Naive thymus-derived CD4-positive, alpha-beta T cell (primary cell): ENCODE results near the gene RAC3. TPM values are rescaled to one million over a fixed set of nuclear protein-coding genes. Genes with fewer than 3 reads are reported as not detected.
A peak's percentile ranks its signal among the peaks of the same experiment; 100 is the strongest.

ENCODE experiments used
- ATAC-seq: fragments of 150-1000 bp; cut with Tn5 transposase; 2 replicates; pipeline ENCODE4 v1.10.0; 2021; ENCODE audit warnings: mild to moderate bottlenecking, moderate library complexity
- CTCF ChIA-PET: fragments of 350-600 bp; sonication (Branson Sonifier 250); formaldehyde crosslinking; loops from one replicate; lab custom pipeline; 2021; ENCODE audit warnings: antibody characterized with exemption; lab: Charles Lee
- POLR2A ChIA-PET: fragments of 350-600 bp; sonication (Branson Sonifier 250); formaldehyde crosslinking; loops from one replicate; lab custom pipeline; 2021; ENCODE audit warnings: antibody characterized with exemption, inconsistent platforms; lab: Charles Lee
- DNase-seq, 9 donors: peaks; one replicate each; pipeline versions ENCODE4 v3.0.0 to v3.0.0-alpha.2; 2020 to 2022; ENCODE audit warnings: mixed read lengths in 1 of 9
- H3K27ac ChIP-seq: one replicate; pipeline ENCODE4 v1.7.0; 2013; ENCODE audit warnings: mild to moderate bottlenecking, low read depth, low read length, moderate library complexity
- H3K27me3 ChIP-seq, 2 donors: one replicate each; pipeline ENCODE4 v1.7.0; 2013; ENCODE audit warnings: low read length in 2 of 2, mild to moderate bottlenecking in 2 of 2, moderate library complexity in 2 of 2; ENCODE audit not compliant: control insufficient read depth in 2 of 2, insufficient read depth in 2 of 2
- H3K36me3 ChIP-seq, 3 experiments: 1 replicate in 2 of 3; 2 replicates in 1 of 3; pipeline ENCODE4 v1.7.0; 2013; ENCODE audit warnings: low read length in 3 of 3, mild to moderate bottlenecking in 3 of 3, moderate library complexity in 1 of 3; ENCODE audit not compliant: insufficient read depth in 3 of 3, control insufficient read depth in 2 of 3
- H3K4me1 ChIP-seq, 2 donors: one replicate each; pipeline ENCODE4 v1.7.0; 2013; ENCODE audit warnings: low read length in 2 of 2, mild to moderate bottlenecking in 2 of 2, moderate library complexity in 1 of 2; ENCODE audit not compliant: control insufficient read depth in 2 of 2, insufficient read depth in 2 of 2
- H3K4me3 ChIP-seq: 2 replicates; pipeline ENCODE4 v1.7.0; 2013; ENCODE audit warnings: mild to moderate bottlenecking, low read length
- H3K9me3 ChIP-seq, 3 experiments: 1 replicate in 2 of 3; 2 replicates in 1 of 3; pipeline ENCODE4 v1.7.0; 2013; ENCODE audit warnings: low read length in 3 of 3; ENCODE audit not compliant: control insufficient read depth in 2 of 3
- H3K27ac Mint-ChIP-seq, 9 donors: one replicate each; pipeline ENCODE4 v1.8.0; 2020 to 2022; ENCODE audit warnings: mixed read lengths in 9 of 9, mild to moderate bottlenecking in 8 of 9, moderate library complexity in 5 of 9, inconsistent platforms in 2 of 9
- H3K27me3 Mint-ChIP-seq, 5 donors: one replicate each; pipeline ENCODE4 v1.8.0; 2021 to 2022; ENCODE audit warnings: mixed read lengths in 5 of 5, mild to moderate bottlenecking in 1 of 5
- H3K36me3 Mint-ChIP-seq, 5 donors: one replicate each; pipeline ENCODE4 v1.8.0; 2020 to 2022; ENCODE audit warnings: mixed read lengths in 5 of 5, mild to moderate bottlenecking in 3 of 5, inconsistent platforms in 1 of 5
- H3K4me1 Mint-ChIP-seq, 7 donors: one replicate each; pipeline ENCODE4 v1.8.0; 2020 to 2022; ENCODE audit warnings: mixed read lengths in 7 of 7, mild to moderate bottlenecking in 3 of 7, inconsistent platforms in 1 of 7
- H3K4me3 Mint-ChIP-seq, 10 donors: one replicate each; pipeline ENCODE4 v1.8.0; 2020 to 2022; ENCODE audit warnings: mild to moderate bottlenecking in 10 of 10, mixed read lengths in 10 of 10, moderate library complexity in 6 of 10, inconsistent platforms in 2 of 10
- H3K9me3 Mint-ChIP-seq, 11 donors: one replicate each; pipeline ENCODE4 v1.8.0; 2020 to 2022; ENCODE audit warnings: mixed read lengths in 11 of 11, mild to moderate bottlenecking in 4 of 11, inconsistent platforms in 1 of 11, moderate library complexity in 1 of 11
- intact Hi-C, 2 donors: fragments of 100-400 bp; cut with micrococcal nuclease; formaldehyde crosslinking; loops; one replicate each; pipeline ENCODE4 v1.15.1; 2023
- polyA plus RNA-seq, 2 donors: library from polyadenylated mRNA; unstranded; fragments of 300-500 nt; fragmentation: Illumina TruSeq; gene quantifications; one replicate each; pipeline ENCODE4 v1.2.3, GENCODE V29; 2021
- total RNA-seq, 6 experiments: library from RNA in 5 of 6; stranded (reverse) in 5 of 6; gene quantifications; 1 replicate in 5 of 6; 2 replicates in 1 of 6; pipeline ENCODE4 v1.2.3 and lab custom pipeline; 2021 to 2026

Gene RAC3
- total and polyA plus RNA-seq, 7 experiments from 2014 or later: 1.3 to 8.5 (median 2.1) TPM; not detected in 2

GRCh38 chr17:82076785-82077591, 45.5 kb downstream of the RAC3 start:
- Mint-ChIP-seq H3K27ac (peak overlapping the region in 1 of 9 donors; percentile 56), H3K36me3 (peaks cover 0 to 8% (median 0%) of the 10 kb centered on the region in 5 donors), H3K4me3 (no peak overlapping the region), H3K27me3 (peaks cover 0 to 7% (median 0%) of the 10 kb centered on the region in 5 donors), H3K4me1 (no peaks in the 10 kb centered on the region), H3K9me3 (no peaks in the 10 kb centered on the region)
- no peak for DNase-seq
- CTCF ChIA-PET: interaction anchor here (0.6 to 1.0 kb wide), 2 partner anchors 39 to 366 kb away, joined by 4 to 6 read pairs; partner anchors contain the start of gene DCXR
- H3K4me1 ChIP-seq: no peaks in the 10 kb centered on the region
- no peak for ATAC-seq
- POLR2A ChIA-PET: interaction anchor here (0.7 kb wide), 1 partner anchor 409 kb away, joined by 5 read pairs; no protein-coding TSS in a partner anchor
- peaks cover 0 to 36% (median under 1%) of the 10 kb centered on the region in 3 experiments for H3K36me3 ChIP-seq
- H3K27me3 ChIP-seq: no peaks in the 10 kb centered on the region
- H3K27ac ChIP-seq: no peak overlapping the region
- H3K4me3 ChIP-seq: no peak overlapping the region
- no peaks in the 10 kb centered on the region for H3K9me3 ChIP-seq
- intact Hi-C loops: no loop called here

GRCh38 chr17:82077617-82078358, 46.3 kb downstream of the RAC3 start:
- intact Hi-C loops: no loop called here
- Mint-ChIP-seq H3K4me1 (no peaks in the 10 kb centered on the region), H3K4me3 (no peak overlapping the region), H3K36me3 (peaks cover 0 to 8% (median 0%) of the 10 kb centered on the region in 5 donors), H3K9me3 (no peaks in the 10 kb centered on the region), H3K27ac (no peak overlapping the region), H3K27me3 (peaks cover 0 to 4% (median 0%) of the 10 kb centered on the region in 5 donors)
- ATAC-seq: no peak
- ChIA-PET POLR2A (no interaction called here), CTCF (no interaction called here)
- H3K27me3 ChIP-seq: no peaks in the 10 kb centered on the region
- H3K4me1 ChIP-seq: no peaks in the 10 kb centered on the region
- no peaks in the 10 kb centered on the region for H3K9me3 ChIP-seq
- no peak overlapping the region for H3K27ac ChIP-seq
- no peak for DNase-seq
- H3K4me3 ChIP-seq: no peak overlapping the region
- H3K36me3 ChIP-seq: peaks cover 0 to 44% (median 4%) of the 10 kb centered on the region in 3 experiments

GRCh38 chr17:82078433-82078832, 47.0 kb downstream of the RAC3 start:
- Mint-ChIP-seq H3K36me3 (peaks cover 0 to 12% (median 0%) of the 10 kb centered on the region in 5 donors), H3K27ac (no peak overlapping the region), H3K9me3 (no peaks in the 10 kb centered on the region), H3K4me1 (no peaks in the 10 kb centered on the region), H3K27me3 (no peaks in the 10 kb centered on the region), H3K4me3 (no peak overlapping the region)
- H3K4me1 ChIP-seq: no peaks in the 10 kb centered on the region
- intact Hi-C loops: no loop called here
- DNase-seq (no peak), ATAC-seq (no peak)
- H3K36me3 ChIP-seq: peaks cover 0 to 51% (median 4%) of the 10 kb centered on the region in 3 experiments
- H3K4me3 ChIP-seq: no peak overlapping the region
- H3K27ac ChIP-seq: no peak overlapping the region
- POLR2A ChIA-PET: no interaction called here
- no peaks in the 10 kb centered on the region for H3K27me3 ChIP-seq
- CTCF ChIA-PET: no interaction called here
- H3K9me3 ChIP-seq: no peaks in the 10 kb centered on the region

DNA sequence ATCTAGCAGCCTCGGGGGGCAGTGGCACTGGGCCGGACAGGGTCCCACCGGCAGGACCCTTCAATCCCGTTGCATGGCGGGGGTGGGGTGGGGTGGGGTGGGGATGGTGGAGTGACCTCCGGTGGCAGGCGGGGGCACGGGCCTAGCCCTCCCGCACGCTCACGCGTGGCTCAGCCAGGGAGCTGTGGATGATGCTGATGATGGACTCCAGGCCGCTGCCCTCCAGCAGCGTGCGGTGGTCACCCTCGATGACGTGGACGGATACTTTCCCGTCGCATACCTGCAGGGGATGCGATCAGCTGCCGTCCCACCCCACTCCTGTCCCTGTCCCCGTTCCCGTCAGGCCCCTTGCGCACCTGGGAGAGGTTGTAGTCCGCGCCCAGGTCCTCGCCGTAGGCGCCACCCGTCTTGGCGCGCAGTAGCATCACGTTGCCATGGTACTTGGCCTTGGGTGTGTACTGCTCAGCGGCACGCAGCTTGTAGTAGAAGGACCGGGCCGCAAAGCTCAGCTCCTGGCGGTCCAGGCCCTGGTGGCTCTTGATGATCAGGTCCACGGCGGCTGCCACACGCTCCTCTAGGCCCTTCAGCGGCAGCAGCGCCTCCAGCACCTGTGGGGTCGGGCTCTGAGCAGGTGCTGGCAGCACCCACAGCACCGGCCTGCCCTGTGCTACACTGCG, 47.7 kb downstream of the RAC3 start:
- Mint-ChIP-seq H3K27ac (no peak overlapping the region), H3K9me3 (no peaks in the 10 kb centered on the region), H3K4me3 (no peak overlapping the region), H3K27me3 (no peaks in the 10 kb centered on the region), H3K36me3 (peaks cover 0 to 14% (median 0%) of the 10 kb centered on the region in 5 donors), H3K4me1 (no peaks in the 10 kb centered on the region)
- Histone ChIP-seq H3K27me3 (no peaks in the 10 kb centered on the region), H3K4me3 (no peak overlapping the region), H3K4me1 (no peaks in the 10 kb centered on the region), H3K27ac (no peak overlapping the region), H3K9me3 (no peaks in the 10 kb centered on the region), H3K36me3 (peaks cover 0 to 58% (median 4%) of the 10 kb centered on the region in 3 experiments)
- ChIA-PET POLR2A (no interaction called here), CTCF (no interaction called here)
- DNase-seq (no peak), ATAC-seq (no peak)
- intact Hi-C loops: no loop called here

- intact Hi-C loops: no loop called here
- H3K4me1 Mint-ChIP-seq: no peaks in the 10 kb centered on the region
- H3K27me3 ChIP-seq: no peaks in the 10 kb centered on the region
- ChIA-PET POLR2A (no interaction called here), CTCF (no interaction called here)
- ATAC-seq (no peak), DNase-seq (no peak)
- no peak overlapping the region for H3K4me3 ChIP-seq
- H3K27ac Mint-ChIP-seq: no peak overlapping the region
- H3K36me3 ChIP-seq: peaks cover 0 to 68% (median 4%) of the 10 kb centered on the region in 3 experiments
- H3K9me3 ChIP-seq: no peaks in the 10 kb centered on the region
- H3K9me3 Mint-ChIP-seq: no peaks in the 10 kb centered on the region
- peaks cover 0 to 14% (median 0%) of the 10 kb centered on the region in 5 donors for H3K36me3 Mint-ChIP-seq
- H3K4me3 Mint-ChIP-seq: no peak overlapping the region
- no peaks in the 10 kb centered on the region for H3K27me3 Mint-ChIP-seq
- H3K4me1 ChIP-seq: no peaks in the 10 kb centered on the region
- no peak overlapping the region for H3K27ac ChIP-seq
Measured at GRCh38 chr17:82080048-82080788, 48.7 kb downstream of the RAC3 start.

- intact Hi-C loops: no loop called here
- no peak overlapping the region for H3K4me3 Mint-ChIP-seq
- CTCF ChIA-PET: no interaction called here
Measured at GRCh38 chr17:82080789-82081464, 49.4 kb downstream of the RAC3 start.

More at GRCh38 chr17:82080789-82081464, 49.4 kb downstream of the RAC3 start:
- no peaks in the 10 kb centered on the region for H3K4me1 ChIP-seq
- peaks cover 0 to 14% (median 0%) of the 10 kb centered on the region in 5 donors for H3K36me3 Mint-ChIP-seq
- H3K4me3 ChIP-seq: no peak overlapping the region
- DNase-seq: no peak
- H3K4me1 Mint-ChIP-seq: no peaks in the 10 kb centered on the region
- H3K36me3 ChIP-seq: peaks cover 0 to 76% (median 4%) of the 10 kb centered on the region in 3 experiments
- H3K27me3 Mint-ChIP-seq: no peaks in the 10 kb centered on the region
- no peaks in the 10 kb centered on the region for H3K27me3 ChIP-seq
- no peaks in the 10 kb centered on the region for H3K9me3 Mint-ChIP-seq
- H3K27ac ChIP-seq: no peak overlapping the region
- no peak overlapping the region for H3K27ac Mint-ChIP-seq
- POLR2A ChIA-PET: no interaction called here
- no peaks in the 10 kb centered on the region for H3K9me3 ChIP-seq
- ATAC-seq: no peak
